Melanocyte of skin (primary cell): ENCODE results near the gene GIT1. TPM values are rescaled to one million over a fixed set of nuclear protein-coding genes. Genes with fewer than 3 reads are reported as not detected.

Experiments used
- total RNA-seq, 2 donors: library from RNA; depleted of rRNA; stranded (reverse); fragments of >200 nt; gene quantifications; 2 replicates each; pipeline ENCODE4 v1.2.3, GENCODE V29; 2012

GIT1 gene, protein sequence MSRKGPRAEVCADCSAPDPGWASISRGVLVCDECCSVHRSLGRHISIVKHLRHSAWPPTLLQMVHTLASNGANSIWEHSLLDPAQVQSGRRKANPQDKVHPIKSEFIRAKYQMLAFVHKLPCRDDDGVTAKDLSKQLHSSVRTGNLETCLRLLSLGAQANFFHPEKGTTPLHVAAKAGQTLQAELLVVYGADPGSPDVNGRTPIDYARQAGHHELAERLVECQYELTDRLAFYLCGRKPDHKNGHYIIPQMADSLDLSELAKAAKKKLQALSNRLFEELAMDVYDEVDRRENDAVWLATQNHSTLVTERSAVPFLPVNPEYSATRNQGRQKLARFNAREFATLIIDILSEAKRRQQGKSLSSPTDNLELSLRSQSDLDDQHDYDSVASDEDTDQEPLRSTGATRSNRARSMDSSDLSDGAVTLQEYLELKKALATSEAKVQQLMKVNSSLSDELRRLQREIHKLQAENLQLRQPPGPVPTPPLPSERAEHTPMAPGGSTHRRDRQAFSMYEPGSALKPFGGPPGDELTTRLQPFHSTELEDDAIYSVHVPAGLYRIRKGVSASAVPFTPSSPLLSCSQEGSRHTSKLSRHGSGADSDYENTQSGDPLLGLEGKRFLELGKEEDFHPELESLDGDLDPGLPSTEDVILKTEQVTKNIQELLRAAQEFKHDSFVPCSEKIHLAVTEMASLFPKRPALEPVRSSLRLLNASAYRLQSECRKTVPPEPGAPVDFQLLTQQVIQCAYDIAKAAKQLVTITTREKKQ
- 10 to 100 TPM; 44.7 to 61.3 TPM for total RNA-seq

DNA sequence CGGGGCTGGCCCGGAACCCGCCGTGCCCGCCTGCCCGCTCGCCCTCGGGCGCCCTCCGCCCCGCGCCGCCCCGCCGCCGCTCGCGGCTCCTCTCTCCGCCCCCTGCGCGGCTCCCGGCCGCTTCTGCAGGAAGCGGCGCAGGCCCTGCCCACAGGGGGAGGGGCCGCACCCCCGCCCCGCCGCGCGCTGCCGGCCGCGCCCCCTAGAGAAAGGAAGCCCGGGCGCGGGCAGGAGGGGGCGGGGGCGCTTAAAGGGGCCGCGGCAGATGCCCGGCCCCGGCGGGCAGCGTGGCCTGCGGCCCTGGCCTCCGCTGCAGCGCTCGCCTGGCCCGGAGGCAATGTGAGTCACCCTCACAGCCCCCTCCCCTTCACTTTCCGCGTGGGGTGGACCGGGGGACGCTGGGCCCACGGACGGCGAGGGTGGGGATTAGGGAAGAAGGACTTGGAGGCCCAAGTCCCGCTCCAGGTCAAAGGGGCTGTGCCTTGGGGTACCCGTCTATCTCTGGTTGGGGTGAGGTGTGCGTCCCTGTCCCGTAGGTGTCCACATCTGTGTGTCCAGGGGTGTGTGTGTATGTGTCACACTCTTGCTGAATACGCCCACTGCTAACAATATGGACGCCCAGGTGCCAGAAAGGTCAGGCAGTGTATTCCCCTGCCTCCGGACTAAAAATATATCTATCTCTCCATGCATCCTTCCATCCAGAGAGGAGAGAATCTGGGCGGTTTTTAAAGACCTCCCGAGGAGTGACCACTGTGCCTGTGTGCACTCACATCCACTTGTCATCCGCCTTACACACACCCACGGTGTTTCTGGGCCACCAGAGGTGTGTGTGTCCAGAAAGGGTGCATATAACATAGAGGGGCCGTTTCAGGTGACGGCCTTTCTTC lies at the start of gene GIT1:
Gene GIT1, minus strand, starts transcription at position 125 of the 887 bp plus-strand sequence. CDS start 270 bp downstream, outside the sequence.

DNA sequence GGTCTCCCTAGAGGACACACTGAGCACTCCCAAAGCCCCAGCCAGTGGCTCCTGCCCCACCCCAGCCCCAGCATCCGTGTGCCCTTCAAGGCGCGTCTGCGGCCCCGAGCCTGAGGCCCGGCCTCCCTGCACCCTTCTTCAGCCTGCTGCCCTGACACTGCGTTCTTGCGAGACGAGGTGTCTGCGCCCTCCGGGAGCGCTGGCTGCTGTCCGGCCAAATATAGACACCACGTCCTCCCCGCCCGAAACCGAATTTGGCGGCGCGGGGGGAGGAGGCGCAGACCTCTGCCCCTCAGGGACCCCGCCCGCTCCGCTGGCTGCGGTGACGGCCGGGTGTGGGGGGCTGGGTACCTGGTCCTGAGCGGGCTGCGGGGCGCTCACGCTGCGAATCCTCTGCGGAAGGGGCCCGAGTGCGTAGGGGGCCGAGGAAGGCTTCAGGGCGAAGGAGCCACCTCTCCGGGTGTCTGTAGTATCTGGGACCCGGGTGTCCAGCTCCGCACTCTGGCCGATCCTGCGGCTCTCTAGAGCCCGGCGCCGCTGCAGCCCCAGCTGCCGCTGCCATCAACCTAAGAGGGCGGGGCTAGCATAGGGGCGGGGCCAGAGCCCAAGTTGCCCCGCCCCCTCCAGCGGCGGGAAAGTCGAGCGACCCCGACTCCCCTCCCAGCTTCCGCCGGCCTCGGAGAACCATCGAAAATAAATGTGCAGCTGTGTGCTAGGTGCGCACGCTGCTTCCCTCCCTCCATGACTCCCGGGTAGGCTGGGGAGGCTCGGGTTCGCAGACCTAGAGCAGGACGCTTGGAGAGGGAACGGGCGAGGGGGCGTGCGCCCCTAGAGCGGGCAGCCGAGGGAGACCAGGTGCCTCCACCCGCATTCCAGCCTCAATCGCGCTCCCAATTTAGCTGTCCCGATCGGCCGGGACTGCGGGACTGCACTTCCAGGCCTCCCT lies 33.2 kb upstream of the GIT1 start, which contains the start of gene CORO6:
Gene CORO6, minus strand, starts transcription at position 576 of the 946 bp plus-strand sequence. CDS start 1,491 bp downstream, outside the sequence.

DNA sequence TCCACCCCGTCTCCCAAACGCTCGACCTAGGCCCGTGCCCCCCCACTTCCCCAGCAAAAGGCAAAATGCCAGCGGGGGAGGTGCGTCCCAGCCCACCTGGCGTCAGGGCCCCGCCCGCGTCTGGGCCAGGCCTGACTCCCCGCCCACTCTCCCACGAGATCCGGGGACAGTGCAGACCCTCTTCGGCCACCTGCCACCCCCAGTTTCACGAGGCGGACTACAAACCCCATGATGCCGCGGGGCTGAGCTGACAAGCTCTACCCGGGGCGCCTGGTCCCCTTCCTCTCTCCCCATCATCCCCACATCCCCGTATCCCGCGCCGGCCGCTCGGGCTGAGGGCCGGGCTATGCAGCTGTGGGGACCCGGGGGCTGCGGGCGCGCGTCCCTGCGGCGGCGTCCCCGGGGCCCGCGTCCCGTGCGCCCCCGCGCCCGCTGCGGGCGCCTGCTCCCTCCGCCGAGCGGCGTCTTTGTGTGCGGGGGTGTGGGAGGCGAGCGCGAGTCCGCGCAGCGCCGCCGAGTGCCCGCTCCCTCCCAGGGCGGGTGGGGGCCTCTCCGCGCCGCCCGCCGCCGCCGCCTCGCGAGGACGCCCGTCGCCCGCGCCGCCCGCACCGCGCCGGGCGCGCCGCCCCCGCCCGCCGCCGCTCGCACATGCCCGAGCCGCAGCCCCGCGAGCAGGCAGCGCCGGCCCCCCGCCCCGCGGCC lies 3.6 kb upstream of the GIT1 start, which contains the start of gene ANKRD13B:
Gene ANKRD13B, plus strand, starts transcription at position 283 of the 702 bp plus-strand sequence. CDS start 490 bp downstream, outside the sequence.

DNA sequence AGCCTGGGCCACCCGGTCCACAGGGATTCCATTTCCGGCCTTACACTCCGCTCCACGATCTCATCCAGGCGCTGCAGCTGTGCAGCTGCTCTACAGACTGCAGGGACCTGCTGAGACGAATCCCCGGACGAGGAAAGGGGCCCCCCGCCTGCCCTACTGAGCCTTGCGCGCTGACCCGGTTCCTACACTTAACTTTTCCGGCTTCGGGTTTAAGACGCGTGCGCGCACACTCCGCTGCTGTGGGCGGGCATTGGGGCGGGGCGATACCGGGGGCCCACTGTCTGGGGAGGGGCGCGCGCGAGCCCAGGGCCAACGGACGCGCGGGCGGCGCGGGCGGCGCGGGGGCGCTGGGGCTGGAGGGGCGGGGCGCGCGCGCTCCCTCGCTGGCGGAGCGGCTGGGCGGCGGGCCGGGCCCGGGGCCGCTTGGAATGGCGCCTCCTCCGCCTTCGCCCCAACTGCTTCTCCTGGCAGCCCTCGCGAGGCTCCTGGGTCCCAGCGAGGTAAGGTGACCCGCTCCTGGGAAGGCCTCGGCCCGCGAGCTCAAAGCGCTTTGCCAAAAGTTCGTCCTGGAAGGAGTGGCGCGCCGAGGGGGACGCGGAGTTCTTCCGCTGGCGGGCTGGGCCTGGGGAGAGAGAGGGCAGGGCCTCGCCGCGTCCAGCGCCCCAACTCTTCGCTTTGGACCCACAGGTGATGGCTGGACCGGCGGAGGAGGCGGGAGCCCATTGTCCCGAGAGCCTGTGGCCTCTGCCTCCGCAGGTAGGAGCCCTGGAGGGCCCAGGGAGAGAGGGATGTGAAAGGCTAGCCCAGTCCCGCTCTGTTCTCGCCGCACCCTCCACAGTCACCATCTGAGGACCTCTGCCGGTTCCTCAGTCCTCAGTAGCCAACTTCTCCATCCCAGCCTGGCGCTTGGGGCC lies 20.9 kb downstream of the GIT1 start, which contains the start of gene TP53I13:
Gene TP53I13, plus strand, starts transcription at position 371 of the 914 bp plus-strand sequence. Its CDS starts 58 bp downstream, at position 429.

DNA sequence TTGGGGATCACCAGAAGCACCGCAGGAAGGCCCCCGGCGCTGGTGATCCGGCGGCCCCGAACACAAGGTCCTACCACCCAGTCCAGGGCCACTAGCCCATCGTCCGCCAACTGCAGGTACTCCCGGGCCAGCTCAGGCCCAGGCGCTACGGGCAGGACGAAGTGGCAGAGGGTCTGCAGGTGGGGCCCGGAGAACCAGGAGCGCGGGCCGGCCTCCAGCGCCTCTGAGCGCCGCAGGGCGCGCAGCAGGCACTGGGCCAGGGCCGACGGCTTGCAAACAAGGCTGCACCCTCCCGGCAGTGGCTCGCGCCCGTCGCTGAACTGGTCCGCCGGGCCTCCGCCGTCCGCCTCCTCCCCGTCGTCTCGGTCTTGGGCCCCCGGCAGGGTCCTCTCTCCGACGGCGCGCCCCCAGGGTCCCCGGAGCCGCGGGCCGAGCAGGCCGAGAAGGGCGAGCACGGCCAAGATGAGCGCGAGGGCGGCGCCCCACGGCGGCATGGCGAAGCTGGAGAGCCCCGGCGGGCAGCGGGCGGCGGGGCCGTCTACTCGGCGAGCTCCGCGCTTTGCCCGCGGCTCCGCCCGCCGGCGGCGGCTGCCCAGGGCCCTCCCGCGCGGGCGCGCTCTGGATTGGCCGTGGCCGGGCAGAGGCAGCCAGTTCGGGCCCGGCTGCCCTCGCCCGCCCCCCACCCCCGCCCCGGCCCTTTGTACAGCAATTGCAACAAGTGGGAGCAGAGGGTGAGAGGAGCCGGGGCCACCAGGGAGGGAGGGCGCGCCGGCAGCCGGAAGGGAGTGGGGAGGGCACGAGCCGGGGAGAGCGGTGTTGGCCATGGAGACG lies 22.8 kb downstream of the GIT1 start, which contains the start of gene ABHD15:
Gene ABHD15, minus strand, starts transcription at position 565 of the 831 bp plus-strand sequence. Its CDS starts 71 bp downstream, at position 494.

Other genes starting within 250 kb of the GIT1 start
- gene TAOK1, start 199.3 kb downstream of the GIT1 start, total RNA-seq = 10 to 100 TPM; 43.4 to 44.6 TPM
- 1 to 10 TPM; 8.3 to 10.0 TPM for gene ABHD15, start 22.6 kb downstream of the GIT1 start, total RNA-seq
- gene TP53I13, start 20.9 kb downstream of the GIT1 start, total RNA-seq = 10 to 100 TPM; 50.6 to 67.6 TPM
- 1 to 10 TPM; 4.3 to 5.2 TPM for gene ANKRD13B, start 3.5 kb upstream of the GIT1 start, total RNA-seq
- gene CORO6, start 33.3 kb upstream of the GIT1 start, total RNA-seq = 1 to 10 TPM; 1.4 to 1.7 TPM